GM19455 (cell line): ENCODE results near the gene TRAM2.

Experiments used
- ATAC-seq: cut with Tn5 transposase; IDR thresholded peaks from one replicate; pipeline ENCODE4 v1.9.1; 2021; ENCODE audit not compliant: unreplicated experiment

The TRAM2 gene

DNA sequence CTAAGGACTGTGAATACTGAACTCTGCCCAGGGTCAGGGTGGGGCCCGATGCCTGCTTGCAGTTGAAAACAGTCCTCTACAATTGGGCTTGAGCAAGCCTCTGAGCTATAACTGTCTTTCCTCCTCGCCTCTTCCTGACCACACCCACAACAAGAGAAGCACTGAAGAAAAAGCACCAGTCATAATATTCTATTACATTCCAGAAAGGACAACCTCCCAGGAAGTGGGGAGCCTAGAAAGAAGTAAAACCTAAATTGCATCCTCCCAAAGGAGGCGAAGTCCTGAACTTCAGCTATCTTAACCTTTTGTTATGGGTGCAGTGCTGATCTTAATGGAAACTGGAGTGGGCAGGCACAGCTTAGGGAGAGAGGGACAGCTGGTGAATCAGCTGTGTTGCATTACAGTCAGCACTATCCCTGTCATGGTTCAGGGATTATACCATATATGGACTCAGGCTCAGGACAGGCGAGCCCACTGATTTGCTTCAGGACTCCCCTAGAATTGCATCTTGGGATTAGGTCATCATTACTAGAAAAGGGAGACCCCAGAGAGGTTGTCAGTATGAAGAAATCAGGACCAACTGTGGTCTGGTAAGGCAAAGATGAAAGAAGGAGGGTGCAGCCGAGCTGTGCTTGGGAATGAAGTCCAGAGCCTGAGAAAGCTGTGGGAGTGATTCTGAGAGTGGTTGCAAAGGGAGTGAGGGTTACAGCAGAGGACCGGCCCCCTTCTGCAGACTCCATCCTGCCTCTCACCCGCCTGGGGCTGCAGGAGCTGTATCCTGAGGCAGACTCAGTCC lies 18.3 kb upstream of the TRAM2 start:
- peak; percentile 59 for ATAC-seq

DNA sequence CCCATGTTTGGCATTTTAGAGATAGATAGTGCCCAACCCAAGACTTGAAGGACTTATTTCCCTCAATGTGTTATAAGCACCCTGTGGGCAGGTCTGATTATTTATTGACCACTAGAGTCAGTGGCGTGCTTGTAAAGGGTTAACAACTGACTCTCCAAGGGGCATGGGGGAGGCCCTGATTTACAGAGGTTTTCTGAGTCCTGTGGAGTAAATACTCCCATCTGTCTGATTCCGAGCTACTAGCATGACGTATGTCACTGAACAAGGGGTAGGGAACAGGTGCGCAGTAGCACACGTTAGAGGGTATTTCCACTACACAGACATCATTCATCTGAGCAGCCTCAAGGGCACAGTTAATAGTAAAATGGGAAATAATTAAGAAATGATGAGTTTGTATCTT lies 17.4 kb upstream of the TRAM2 start:
- ATAC-seq = no peak

DNA sequence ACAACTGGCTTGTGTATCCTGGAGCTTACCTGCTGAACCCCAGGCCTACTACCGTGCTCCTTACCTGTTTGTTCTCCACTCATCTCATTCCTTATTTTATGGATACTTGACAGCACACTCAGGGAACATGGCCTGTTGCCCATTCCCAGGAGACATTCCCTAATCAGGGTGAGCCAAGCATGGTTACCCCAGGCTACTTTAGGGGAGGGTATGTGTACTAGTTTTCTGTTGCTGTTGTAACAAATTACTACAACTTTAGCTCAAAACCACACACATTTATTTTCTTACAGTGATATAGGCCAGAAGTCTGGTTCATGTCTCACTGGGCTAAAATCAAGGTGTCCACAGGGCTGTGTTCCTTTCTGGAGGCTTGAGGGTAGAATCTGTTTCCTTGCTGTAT lies 15.0 kb upstream of the TRAM2 start:
- no peak for ATAC-seq

DNA sequence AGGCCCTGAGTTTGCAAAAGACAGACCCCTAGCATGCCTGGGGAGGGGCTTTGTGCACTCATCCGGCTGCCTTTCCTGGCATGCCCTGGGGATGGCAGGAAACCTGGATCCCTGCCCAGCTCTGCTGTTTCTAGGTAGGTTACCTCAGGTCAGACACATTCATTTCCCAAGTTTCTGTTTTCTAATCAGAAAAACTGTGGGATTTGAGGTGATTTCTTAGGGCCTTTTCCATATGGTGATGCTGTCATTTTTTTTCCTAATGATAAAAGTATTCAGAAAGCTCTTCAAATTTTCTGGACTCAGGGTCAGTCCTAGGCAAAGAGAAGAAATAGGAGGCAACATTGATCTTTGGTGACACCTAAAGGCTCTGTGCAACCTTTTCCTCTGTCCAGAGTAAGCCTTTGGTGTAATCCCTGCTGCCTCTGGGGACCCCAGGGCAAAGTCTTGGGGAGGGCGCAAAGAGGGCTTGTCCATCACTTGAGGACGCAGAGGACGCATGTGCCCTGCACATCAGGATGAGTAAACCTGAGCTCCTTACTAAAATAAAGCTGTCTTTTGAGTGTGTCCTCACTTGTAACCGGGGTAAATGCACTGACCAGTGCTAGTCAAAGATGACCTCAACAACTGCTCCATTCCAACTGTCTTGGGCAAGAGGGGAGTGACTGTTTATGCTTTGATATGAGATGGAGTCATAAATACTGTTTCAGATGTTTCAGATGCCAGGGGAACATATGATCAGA lies 13.5 kb upstream of the TRAM2 start:
- no peak for ATAC-seq

DNA sequence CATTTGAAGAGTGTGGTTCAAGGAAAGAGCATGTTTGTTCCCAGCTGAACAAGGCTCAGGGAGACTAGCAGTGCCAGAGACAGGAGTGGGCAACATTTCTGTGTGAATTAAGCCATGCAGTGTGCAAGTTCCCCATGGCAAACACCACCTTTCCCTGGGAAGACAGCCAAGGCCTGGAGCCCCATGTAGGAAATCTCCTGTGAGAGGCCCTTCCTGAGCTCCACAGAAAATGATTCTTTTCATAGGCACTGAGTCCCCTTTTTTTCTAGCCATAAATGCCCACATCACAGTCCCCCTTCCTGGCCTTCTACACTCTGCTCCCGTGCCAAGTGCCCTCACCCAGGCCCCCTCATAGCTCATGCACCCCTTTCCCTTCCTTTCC lies 11.8 kb upstream of the TRAM2 start:
- ATAC-seq = no peak

DNA sequence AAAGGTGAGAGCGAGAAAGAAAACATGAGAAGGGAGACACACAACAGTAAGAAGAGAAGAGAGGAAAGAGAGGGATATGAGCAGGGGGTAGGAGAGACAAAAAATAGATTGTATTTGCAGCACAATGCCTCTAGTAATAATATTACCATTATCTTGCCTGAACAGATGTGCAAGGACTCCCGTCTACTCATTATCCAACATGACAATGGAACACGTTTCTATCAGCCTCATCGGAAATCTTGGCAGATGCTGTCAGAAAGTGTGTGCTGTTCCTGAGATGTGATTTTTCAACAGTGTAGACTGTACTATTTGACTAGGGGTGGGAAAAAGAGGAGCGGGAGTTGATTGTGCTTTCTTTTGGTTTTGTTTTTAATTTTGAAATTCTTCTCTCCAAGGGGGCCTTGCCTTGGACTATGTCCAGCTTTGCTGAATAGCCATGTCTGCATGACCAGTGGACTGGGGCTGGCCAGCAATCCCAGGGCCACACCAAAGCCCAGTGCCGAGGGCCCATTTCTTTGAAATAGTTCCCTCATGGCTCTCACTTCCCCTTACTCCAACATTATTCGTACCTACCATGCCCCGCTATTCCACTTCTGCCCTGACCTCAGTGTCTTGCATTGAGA lies 11.3 kb upstream of the TRAM2 start:
- ATAC-seq = no peak

DNA sequence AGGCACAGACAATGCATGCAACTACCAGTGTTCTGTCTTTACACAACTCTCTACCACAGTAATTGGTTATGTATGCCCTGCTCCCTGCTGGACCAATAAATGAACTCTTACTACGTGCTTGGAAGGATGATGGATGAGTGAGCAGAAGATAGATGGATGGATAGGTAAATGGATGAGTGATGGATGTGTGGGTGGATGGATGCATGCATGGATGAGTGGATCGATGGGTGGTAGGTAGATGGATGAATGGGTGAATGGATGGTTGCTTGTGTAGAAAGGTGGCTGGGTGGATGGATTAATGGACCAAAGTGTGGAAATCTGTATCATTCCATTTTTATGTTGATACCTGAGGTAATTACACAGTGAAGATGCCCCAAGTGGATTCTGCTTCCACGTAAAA lies 10.1 kb upstream of the TRAM2 start:
- no peak for ATAC-seq

DNA sequence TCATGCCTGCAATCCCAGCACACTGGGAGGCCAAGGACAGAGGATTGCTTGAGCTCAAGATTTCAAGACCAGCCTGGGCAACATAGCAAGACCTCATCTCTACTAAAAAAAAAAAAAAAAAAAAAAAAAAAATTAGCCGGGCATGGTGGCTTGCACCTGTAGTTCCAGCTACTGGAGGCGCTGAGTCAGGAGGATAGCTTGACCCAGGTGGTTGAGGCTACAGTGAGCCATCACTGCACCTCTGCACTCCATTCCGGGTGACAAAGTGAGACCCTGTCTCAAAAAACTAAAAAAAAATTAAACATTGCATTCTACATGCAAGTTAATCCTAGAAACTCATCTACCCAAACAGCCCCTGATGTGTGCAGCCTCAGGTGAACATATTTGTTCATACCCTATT lies 7.3 kb upstream of the TRAM2 start:
- no peak for ATAC-seq

DNA sequence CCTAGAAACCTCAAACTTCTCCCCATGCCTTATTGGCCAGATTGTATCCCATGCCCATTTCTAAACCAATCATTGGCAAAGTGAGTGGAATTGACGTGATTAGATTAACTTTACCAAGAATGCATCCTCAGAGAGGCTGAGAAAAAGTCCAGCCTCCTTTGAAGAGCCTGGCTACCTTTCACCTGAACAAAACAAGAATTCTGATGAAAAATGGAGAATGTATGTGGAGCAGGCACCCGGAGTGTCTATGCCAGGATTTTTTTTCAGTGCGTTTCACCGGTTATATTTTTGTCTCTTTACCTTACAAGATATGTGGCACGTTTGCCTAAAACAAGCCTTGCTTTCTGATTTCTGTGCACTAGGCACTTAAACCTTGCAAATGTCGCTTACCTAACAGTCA lies 6.1 kb upstream of the TRAM2 start:
- no peak for ATAC-seq

DNA sequence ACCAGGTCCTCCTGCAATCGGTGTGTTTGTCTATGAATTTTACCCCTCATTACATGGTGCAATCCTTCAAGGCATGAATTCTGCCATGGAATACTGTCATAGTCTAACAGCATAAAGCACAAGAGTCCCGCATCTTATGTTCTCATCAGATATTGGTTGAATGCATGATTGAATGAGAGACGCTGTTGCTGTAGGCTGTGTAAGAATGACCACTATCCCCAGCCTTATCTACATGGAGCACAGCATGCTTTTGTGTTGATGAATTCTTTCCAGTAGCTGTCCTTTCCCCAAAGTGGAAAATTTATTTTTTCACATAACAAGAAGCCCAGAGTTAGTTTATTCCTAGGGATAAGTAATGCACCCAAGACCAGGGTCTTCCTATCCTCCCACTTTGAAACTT lies 5.6 kb upstream of the TRAM2 start:
- no peak for ATAC-seq

DNA sequence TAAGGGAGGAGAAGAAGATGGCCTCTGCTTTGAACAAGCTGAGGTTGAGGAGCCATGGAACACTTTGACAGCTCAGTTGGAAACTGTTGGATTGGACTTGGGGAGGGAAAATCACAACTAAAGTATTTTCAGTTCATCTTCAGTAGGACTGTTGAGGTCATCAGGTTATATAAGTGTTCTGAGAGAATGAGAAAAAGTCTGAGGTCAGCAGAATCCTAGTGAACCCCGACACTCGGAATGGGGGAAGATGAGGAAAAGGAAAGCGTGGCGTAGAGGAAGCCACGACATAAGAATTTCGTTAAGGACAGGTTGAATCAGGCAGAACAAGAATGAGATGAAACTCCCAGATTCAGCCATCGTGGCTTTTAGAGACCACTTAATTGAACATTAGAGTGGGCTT lies 4.0 kb upstream of the TRAM2 start:
- ATAC-seq = no peak

DNA sequence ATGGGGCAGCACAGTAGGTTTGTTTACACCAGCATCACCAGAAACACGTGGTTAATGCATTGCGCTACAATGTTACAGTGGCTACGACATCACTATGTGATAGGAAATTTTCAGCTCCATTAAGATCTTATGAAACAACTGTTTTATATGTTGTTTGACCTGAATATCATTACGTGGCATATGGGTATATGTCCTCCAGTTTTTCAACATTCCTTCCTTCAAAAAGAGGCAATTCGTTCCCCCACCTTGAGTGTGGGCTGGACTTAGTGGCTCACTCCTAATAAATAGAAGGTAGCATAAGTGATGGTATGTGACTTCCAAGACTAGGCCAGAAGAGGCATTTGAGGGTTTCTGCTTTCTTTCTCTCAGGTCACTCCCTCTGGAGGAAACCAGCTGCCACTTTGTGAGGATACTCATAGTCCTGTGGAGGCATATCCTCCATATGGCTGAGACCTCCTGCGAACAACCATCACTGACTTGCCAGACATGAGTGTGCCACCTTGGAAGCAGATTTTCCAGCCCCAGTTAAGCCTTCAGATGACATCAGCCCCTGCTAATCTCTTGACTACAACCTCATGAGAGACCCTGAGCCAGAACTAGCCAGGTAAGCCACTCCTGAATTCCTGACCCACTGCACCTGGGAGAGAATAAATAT lies 2.3 kb upstream of the TRAM2 start:
- no peak for ATAC-seq

DNA sequence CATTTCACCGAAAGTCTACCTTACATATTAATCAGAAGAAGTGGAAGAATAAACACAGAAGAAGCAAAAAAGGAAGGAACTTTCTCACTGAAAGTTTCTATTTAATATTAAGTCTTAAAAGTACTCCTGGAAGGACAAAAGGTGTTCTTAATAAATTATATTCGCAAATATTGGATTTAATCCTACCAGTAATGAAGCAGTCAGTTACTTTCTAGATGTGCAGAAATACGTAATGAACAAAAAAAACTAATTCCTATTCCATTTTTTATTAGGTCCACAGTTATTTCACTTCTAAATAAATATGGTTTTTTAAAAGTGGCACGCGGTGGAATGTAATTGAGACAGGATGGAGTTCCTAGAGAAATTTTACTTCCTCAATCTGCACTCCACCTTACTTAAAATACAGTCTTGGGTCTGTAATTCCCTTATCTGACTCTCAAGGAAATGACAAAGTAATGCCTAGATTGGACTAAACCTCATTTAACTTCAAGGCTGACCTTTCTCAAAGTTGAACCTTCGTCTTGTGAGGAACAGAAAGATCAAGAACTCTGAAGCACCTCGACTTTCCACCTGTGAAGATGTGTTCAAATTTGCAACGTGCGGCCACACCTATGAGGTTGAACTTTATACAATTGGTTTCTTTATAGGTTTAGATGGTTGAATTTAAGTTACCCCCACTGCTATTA lies 1.1 kb upstream of the TRAM2 start:
- no peak for ATAC-seq

DNA sequence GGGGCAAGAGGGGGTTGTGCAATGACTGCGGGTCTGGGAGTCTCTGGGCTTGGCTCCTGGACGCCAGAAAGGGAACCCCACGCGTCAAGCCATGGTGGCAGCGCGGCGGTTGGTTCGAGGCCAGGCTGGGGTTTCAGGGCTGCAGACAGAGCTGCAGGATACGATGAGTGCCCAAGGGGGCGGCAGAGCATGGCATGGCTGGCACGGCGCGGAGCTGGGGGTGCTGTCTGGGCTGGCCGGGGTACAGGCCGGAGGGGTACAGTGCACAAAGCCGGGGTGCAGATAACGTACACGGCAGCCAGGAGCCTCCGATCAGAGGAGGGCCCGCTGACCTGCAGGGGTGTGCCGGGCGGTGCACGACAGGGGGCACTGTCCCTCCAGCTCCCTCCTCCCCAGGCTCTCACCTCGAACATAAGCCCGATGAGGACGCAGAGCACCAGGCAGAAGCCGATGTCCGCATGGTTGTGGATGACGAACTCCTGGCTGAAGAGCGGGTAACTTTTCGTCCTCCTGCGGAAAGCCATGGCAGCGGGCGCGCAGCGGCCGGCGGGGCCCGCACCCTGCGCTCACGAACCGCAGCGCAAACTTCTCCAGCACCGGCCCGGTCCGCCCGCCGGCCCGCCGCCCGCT lies 353 bp downstream of the TRAM2 start:
- peak; percentile 66 for ATAC-seq

DNA sequence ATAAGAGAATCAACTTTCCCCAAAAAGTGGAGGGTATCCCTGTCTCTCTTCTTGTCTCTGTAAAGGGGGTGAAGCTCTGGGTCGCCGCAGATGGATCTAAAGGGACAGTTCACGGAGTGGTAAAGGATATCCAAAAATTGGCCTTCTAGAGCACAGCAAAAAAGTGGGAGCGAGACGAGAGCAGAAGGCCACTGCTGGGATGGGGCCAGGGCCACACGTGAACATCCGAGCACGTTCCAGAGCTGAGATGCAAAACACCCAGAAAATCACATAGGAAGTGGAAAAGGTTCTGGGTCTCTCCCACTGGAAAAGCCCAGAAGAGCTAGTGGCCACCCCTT lies 837 bp downstream of the TRAM2 start:
- ATAC-seq = no peak

DNA sequence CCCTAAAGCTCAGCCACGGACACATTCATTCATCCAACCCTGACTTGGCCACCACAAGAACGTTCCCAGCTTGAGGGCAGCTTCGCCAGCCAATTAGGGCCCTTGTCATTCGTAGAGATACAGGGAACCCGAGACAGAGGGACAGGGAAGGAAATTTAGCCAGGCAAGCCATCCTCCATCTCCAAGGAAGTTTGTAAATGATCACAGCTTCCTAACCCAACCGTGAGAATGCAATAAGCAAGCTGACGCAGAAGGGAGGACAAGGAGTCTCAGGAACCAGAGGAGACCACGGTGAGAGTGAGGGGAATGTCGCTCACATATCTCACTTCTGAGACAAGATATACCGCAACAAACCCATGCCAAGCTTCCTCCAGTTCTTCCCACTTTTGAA lies 1.4 kb downstream of the TRAM2 start:
- no peak for ATAC-seq

DNA sequence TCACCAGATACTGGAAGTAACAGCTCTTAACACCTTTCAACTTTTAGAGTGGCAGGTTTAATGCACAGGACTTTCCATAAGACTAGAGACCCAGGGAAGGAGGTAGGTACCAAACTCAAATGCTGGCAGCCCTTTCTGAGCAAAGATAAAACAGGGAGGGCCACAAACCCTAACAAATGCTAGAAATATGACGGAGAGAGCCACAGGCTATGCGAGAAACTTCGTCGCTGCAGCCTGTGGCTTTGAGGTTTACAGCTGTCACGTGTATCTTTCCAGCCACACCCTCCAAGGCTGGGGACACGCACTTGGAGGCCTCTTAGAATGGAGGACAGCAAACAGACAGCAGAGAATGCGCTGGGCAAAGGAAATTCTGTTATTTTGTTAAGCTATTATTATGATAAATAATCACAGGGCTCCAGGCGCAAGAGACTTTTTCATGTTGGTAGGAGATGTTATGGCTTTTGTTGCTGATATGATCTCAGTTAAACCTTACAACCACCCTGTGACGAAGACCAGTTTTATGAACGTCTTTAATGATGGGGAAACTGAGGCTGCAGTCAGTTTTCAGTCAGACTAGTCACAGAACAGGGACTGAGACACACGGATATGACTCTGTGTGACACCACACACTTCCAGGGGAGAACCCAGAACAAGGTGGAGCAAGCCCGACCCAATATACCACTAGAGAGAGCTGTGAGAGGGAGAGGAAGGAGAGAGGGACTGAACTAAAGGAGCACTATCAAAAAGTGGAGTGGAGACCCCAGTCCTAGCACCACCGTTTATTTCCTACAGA lies 2.0 kb downstream of the TRAM2 start:
- peak; percentile 59 for ATAC-seq

DNA sequence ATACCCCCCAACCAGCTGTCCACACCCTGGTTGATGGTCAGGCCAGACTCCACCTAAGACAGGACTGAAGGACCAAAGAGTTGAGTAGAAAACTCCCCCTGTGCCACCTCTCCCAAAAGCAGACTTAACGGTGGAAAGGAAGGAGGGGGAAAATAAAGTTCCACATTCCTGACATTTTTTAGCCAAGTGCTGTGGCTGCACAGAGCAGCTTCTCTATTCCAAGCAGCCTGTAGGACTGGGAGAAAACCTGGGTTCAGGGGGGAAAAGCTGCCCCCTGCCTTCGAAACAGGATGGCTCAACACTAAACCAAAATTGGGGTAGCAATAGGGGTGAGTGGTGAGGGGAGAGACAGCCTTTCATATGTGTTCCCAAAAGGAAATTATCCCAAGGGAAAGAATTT lies 3.6 kb downstream of the TRAM2 start:
- no peak for ATAC-seq

DNA sequence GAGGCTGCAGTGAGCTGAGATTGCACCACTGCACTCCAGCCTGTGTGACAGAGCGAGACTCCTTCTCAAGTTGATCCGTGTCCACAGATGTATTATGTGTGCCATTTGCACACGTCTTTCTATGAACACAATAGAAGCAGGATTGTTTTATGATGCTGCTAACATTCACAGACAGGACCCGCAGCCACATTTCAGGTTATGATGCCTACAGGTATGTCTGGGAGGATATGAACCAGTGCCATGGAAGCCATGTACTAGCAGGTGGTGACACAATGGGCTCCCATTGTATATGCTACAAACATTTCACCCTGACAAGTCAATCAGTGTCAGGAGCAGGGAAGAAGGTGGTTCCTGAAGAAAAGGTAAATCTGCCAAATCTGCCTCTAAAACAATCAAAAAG lies 4.3 kb downstream of the TRAM2 start:
- no peak for ATAC-seq

DNA sequence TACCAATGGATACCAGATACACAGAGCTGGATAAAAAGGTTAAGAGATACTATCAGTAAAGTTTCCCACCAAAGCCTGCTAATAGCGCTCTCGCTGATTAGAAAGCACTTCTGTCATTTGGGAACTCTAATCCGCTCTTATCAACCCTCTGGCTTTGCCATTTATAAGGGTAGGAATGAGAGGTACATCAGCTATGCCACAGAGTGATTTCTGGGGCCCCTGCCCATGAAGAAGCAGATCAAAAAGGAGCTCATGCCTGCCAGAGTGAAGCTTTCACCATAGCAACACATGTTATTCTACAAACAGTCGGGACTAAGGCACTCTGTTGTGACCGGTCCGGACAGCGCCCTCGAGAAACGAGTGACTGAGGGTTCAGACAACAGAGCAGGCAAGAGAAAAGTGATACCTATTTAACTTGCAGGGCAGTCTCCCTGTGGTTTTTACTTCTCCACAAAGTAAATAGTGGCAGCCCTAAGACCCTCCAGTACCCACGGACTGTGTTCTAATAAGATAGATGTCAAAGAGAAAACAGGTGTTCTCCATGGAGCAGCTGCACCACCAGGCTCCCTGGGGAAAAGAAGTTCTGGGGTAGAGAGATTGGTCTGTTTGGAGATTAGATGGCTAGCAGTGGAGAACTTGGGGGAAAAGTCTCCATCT lies 5.6 kb downstream of the TRAM2 start:
- ATAC-seq = no peak
